H1 (cell line): Measurements from ENCODE around the gene GAB2. TPM values are rescaled to one million over a fixed set of nuclear protein-coding genes. Genes with fewer than 3 reads are reported as not detected.

Experiments used
- CTCF ChIA-PET: fragments of 300-600 bp; sonication (Branson Sonifier 250); formaldehyde crosslinking; loops from one replicate; lab custom pipeline; 2021; ENCODE audit not compliant: partially characterized antibody; lab: Charles Lee
- POLR2A ChIA-PET: fragments of 300-600 bp; sonication (Branson Sonifier 250); formaldehyde crosslinking; loops from one replicate; lab custom pipeline; 2021; ENCODE audit warnings: inconsistent platforms; ENCODE audit not compliant: partially characterized antibody; lab: Charles Lee
- DNase-seq, 2 experiments: peaks; one replicate each; pipeline versions ENCODE4 v3.0.0 to v3.0.0-alpha.2; 2010 to 2022; ENCODE audit warnings: low spot score in 2 of 2, low read depth in 1 of 2, mixed read lengths in 1 of 2
- FAIRE-seq: peaks from 2 replicates; lab custom pipeline; 2011; peaks lifted over from hg19 to GRCh38; lab: Jason Lieb, UNC
- H2AFZ ChIP-seq: 2 replicates; pipeline ENCODE4 v1.8.1; 2012; ENCODE audit warnings: low read length, inconsistent platforms
- H2AK5ac ChIP-seq: 2 replicates; pipeline ENCODE4 v1.6.1; 2013; ENCODE audit warnings: low read depth, low read length
- H2BK120ac ChIP-seq: replicated peaks from 2 replicates; pipeline ENCODE3; 2013; ENCODE audit warnings: low read depth, low read length, inconsistent platforms
- H2BK12ac ChIP-seq: 2 replicates; pipeline ENCODE4 v1.6.1; 2013; ENCODE audit warnings: low read depth, low read length
- H2BK15ac ChIP-seq: 2 replicates; pipeline ENCODE4 v1.6.1; 2013; ENCODE audit warnings: low read length
- H2BK20ac ChIP-seq: 2 replicates; pipeline ENCODE4 v1.6.1; 2013; ENCODE audit warnings: low read length
- H2BK5ac ChIP-seq: 2 replicates; pipeline ENCODE4 v1.6.1; 2013; ENCODE audit warnings: low read depth, low read length
- H3K14ac ChIP-seq: 2 replicates; pipeline ENCODE4 v1.6.1; 2013; ENCODE audit warnings: inconsistent platforms; ENCODE audit not compliant: insufficient read length
- H3K18ac ChIP-seq: 2 replicates; pipeline ENCODE4 v1.6.1; 2013; ENCODE audit warnings: low read length; ENCODE audit errors: extremely low read depth
- H3K23ac ChIP-seq: 2 replicates; pipeline ENCODE4 v1.6.1; 2013; ENCODE audit warnings: inconsistent platforms; ENCODE audit not compliant: insufficient read length
- H3K23me2 ChIP-seq: 2 replicates; pipeline ENCODE4 v1.6.1; 2013; ENCODE audit warnings: low read depth, low read length
- H3K27ac ChIP-seq: 2 replicates; pipeline ENCODE4 v1.6.1; 2011; ENCODE audit warnings: low read depth, low read length, inconsistent platforms
- H3K27me3 ChIP-seq, 4 experiments: replicated peaks in 1 of 4; 1 replicate in 1 of 4; 2 replicates in 3 of 4; pipeline versions ENCODE4 v1.6.1 to v1.8.1; 2011 to 2013; ENCODE audit warnings: low read length in 3 of 4, mild to moderate bottlenecking in 3 of 4, inconsistent platforms in 2 of 4, mixed read lengths in 2 of 4, moderate library complexity in 1 of 4; ENCODE audit not compliant: control insufficient read depth in 3 of 4, insufficient read depth in 3 of 4; ENCODE audit errors: extremely low read depth in 1 of 4
- H3K36me3 ChIP-seq, 4 experiments: 2 replicates each; pipeline versions ENCODE4 v1.6.1 to v1.8.1; 2011 to 2013; ENCODE audit warnings: mild to moderate bottlenecking in 4 of 4, low read length in 3 of 4, moderate library complexity in 2 of 4, control low read depth in 1 of 4, inconsistent platforms in 1 of 4; ENCODE audit not compliant: insufficient read depth in 4 of 4, control insufficient read depth in 2 of 4
- H3K4ac ChIP-seq: replicated peaks from 2 replicates; pipeline ENCODE3; 2013; ENCODE audit warnings: low read length, low read depth, mixed read lengths, inconsistent platforms; ENCODE audit not compliant: insufficient read length
- H3K4me1 ChIP-seq, 4 experiments: replicated peaks in 1 of 4; 1 replicate in 1 of 4; 2 replicates in 3 of 4; pipeline versions ENCODE4 v1.6.1 to v1.8.1; 2011 to 2013; ENCODE audit warnings: low read length in 3 of 4, inconsistent platforms in 2 of 4, mixed read lengths in 1 of 4; ENCODE audit not compliant: insufficient read depth in 4 of 4, control insufficient read depth in 3 of 4
- H3K4me2 ChIP-seq, 2 experiments: 2 replicates each; pipeline versions ENCODE4 v1.6.1 to v1.8.1; 2011 to 2013; ENCODE audit warnings: low read depth in 2 of 2, low read length in 2 of 2, control low read depth in 1 of 2, inconsistent platforms in 1 of 2, mild to moderate bottlenecking in 1 of 2; ENCODE audit not compliant: insufficient read depth in 1 of 2
- H3K4me3 ChIP-seq, 4 experiments: fragments of 200-600, 300-600 bp in 1 of 4; sonication (generic), shearing (Covaris generic), sonication (Bioruptor Twin) in 1 of 4; 2 replicates each; pipeline versions ENCODE4 v1.5.1 to v1.8.1; 2011 to 2016; ENCODE audit warnings: low read length in 4 of 4, low read depth in 3 of 4, control low read depth in 2 of 4, inconsistent platforms in 2 of 4, mild to moderate bottlenecking in 2 of 4, mixed read lengths in 1 of 4, moderate library complexity in 1 of 4; ENCODE audit not compliant: insufficient read depth in 2 of 4; ENCODE audit errors: extremely low read depth in 1 of 4
- H3K56ac ChIP-seq: replicated peaks from 2 replicates; pipeline ENCODE3; 2013; ENCODE audit warnings: low read depth, mild to moderate bottlenecking, mixed read lengths, low read length, inconsistent platforms; ENCODE audit not compliant: insufficient read length
- H3K79me1 ChIP-seq: 2 replicates; pipeline ENCODE4 v1.6.1; 2013; ENCODE audit warnings: low read depth, low read length, control low read depth
- H3K79me2 ChIP-seq, 2 experiments: 2 replicates each; pipeline versions ENCODE4 v1.6.1 to v1.8.1; 2012 to 2013; ENCODE audit warnings: low read length in 2 of 2, mild to moderate bottlenecking in 2 of 2, inconsistent platforms in 1 of 2; ENCODE audit not compliant: insufficient read depth in 2 of 2, control insufficient read depth in 1 of 2
- H3K9ac ChIP-seq, 4 experiments: replicated peaks in 1 of 4; 1 replicate in 1 of 4; 2 replicates in 3 of 4; pipeline versions ENCODE4 v1.6.1 to v1.8.1; 2011 to 2013; ENCODE audit warnings: low read depth in 3 of 4, low read length in 3 of 4, control low read depth in 2 of 4, mild to moderate bottlenecking in 2 of 4, moderate library complexity in 2 of 4, inconsistent platforms in 1 of 4; ENCODE audit errors: extremely low read depth in 1 of 4
- H3K9me3 ChIP-seq, 2 experiments: 2 replicates each; pipeline versions ENCODE4 v1.6.1 to v1.8.1; 2012 to 2013; ENCODE audit warnings: mild to moderate bottlenecking in 2 of 2, moderate library complexity in 2 of 2, control low read depth in 1 of 2, inconsistent platforms in 1 of 2, low read depth in 1 of 2, low read length in 1 of 2, mixed read lengths in 1 of 2; ENCODE audit not compliant: insufficient read depth in 2 of 2
- H4K20me1 ChIP-seq, 2 experiments: replicated peaks in 1 of 2; 2 replicates each; pipeline versions ENCODE3 to v1.8.1; 2011 to 2013; ENCODE audit warnings: inconsistent platforms in 2 of 2, low read length in 2 of 2, mild to moderate bottlenecking in 1 of 2; ENCODE audit not compliant: insufficient read depth in 2 of 2, control insufficient read depth in 1 of 2
- H4K5ac ChIP-seq: 2 replicates; pipeline ENCODE4 v1.6.1; 2013; ENCODE audit warnings: low read length, low read depth, mixed read lengths, inconsistent platforms; ENCODE audit not compliant: insufficient read length
- H4K8ac ChIP-seq: 2 replicates; pipeline ENCODE4 v1.8.0; 2013; ENCODE audit warnings: mild to moderate bottlenecking, moderate library complexity, low read length, inconsistent platforms; ENCODE audit not compliant: insufficient read depth; ENCODE audit errors: extremely low read depth
- H4K91ac ChIP-seq: replicated peaks from 2 replicates; pipeline ENCODE3; 2013; ENCODE audit warnings: low read length, mixed read lengths, inconsistent platforms; ENCODE audit not compliant: insufficient read length
- ASH2L ChIP-seq: fragments of 200-600, 300-600 bp; sonication (generic); IDR thresholded peaks from one replicate; pipeline ENCODE4 v1.7.1; 2017; ENCODE audit warnings: low read length
- BACH1 ChIP-seq: IDR thresholded peaks from 2 replicates; pipeline ENCODE4 v1.6.1; 2012; ENCODE audit warnings: low read length, improper control_type of control experiment
- CREB1 ChIP-seq: IDR thresholded peaks from 2 replicates; pipeline ENCODE4 v1.6.1; 2012; ENCODE audit warnings: inconsistent platforms
- EZH2 ChIP-seq: fragments of 200-600 bp; sonication (generic); IDR thresholded peaks from 2 replicates; pipeline ENCODE4 v1.7.1; 2012; ENCODE audit warnings: low read depth, mild to moderate bottlenecking, moderate library complexity, low read length, inconsistent platforms; ENCODE audit not compliant: severe bottlenecking
- JUN ChIP-seq: IDR thresholded peaks from 2 replicates; pipeline ENCODE4 v1.6.1; 2011; ENCODE audit warnings: low read depth, mild to moderate bottlenecking, improper control_type of control experiment, low read length
- MAFK ChIP-seq: IDR thresholded peaks from 2 replicates; pipeline ENCODE4 v1.6.1; 2012; ENCODE audit warnings: low read depth, mild to moderate bottlenecking, improper control_type of control experiment, low read length
- NRF1 ChIP-seq: IDR thresholded peaks from 2 replicates; pipeline ENCODE4 v1.6.1; 2011; ENCODE audit warnings: mild to moderate bottlenecking, low read depth, low read length, improper control_type of control experiment
- POU5F1 ChIP-seq: IDR thresholded peaks from 2 replicates; pipeline ENCODE4 v1.6.1; 2011; ENCODE audit warnings: low read depth, mild to moderate bottlenecking, low read length, moderate library complexity
- RFX5 ChIP-seq: IDR thresholded peaks from 2 replicates; pipeline ENCODE4 v1.6.1; 2011; ENCODE audit warnings: low read depth, low read length, improper control_type of control experiment, borderline replicate concordance
- RNF2 ChIP-seq: fragments of 200-900, 300-1000 bp; sonication (generic); IDR thresholded peaks from 2 replicates; pipeline ENCODE4 v1.7.1; 2016; ENCODE audit warnings: borderline replicate concordance, low read depth, mild to moderate bottlenecking, antibody characterized with exemption, low read length; ENCODE audit not compliant: poor library complexity, severe bottlenecking; ENCODE audit errors: missing control alignments
- SP2 ChIP-seq: IDR thresholded peaks from 2 replicates; pipeline ENCODE4 v1.6.1; 2012; ENCODE audit warnings: mild to moderate bottlenecking, low read length, inconsistent platforms
- SUZ12 ChIP-seq: fragments of 200-600 bp; sonication (generic); IDR thresholded peaks from 2 replicates; pipeline ENCODE4 v1.6.1; 2012; ENCODE audit warnings: mild to moderate bottlenecking, inconsistent platforms, low read length, moderate library complexity, mixed read lengths
- WGBS, 2 experiments: shearing (Covaris generic) in 1 of 2; methylation state at CpG; one replicate each; pipeline versions ENCODE4 v1.1.6 to v1.1.7; 2013 to 2015; ENCODE audit warnings: low lambda C conversion rate in 2 of 2, mixed read lengths in 2 of 2, inconsistent platforms in 1 of 2, low coverage in 1 of 2, missing lambda C conversion rate in 1 of 2; ENCODE audit not compliant: insufficient replicate concordance in 2 of 2, insufficient coverage in 1 of 2, insufficient read length in 1 of 2; ENCODE audit errors: extremely low coverage in 1 of 2, missing lambda C conversion rate in 1 of 2; 5-methylcytosine and 5-hydroxymethylcytosine counted together
- polyA plus RNA-seq, 7 experiments: library from polyadenylated mRNA; depleted of rRNA in 3 of 7; stranded (reverse) in 5 of 7; unstranded in 2 of 7; fragments of >200 nt in 5 of 7; fragments of 200-250 nt in 2 of 7; gene quantifications; 1 replicate in 5 of 7; 2 replicates in 1 of 7; 4 replicates in 1 of 7; pipeline versions ENCODE4 v1.2.1 to v1.2.3, GENCODE V29; 2011 to 2013; ENCODE audit warnings: missing spikeins in 2 of 7, mixed read lengths in 2 of 7
- total RNA-seq: library from RNA; stranded (reverse); fragmentation: NEBNext Ultra II Directional; extraction: Animal tissue kit (Norgen Biotek cat#: 25700); gene quantifications from 2 replicates; pipeline ENCODE4 v1.2.1, GENCODE V29; 2021
- TF ChIP-seq, protein P1 (sequence below): IDR thresholded peaks from 2 replicates; pipeline ENCODE4 v1.6.1; 2011; ENCODE audit warnings: low read length, improper control_type of control experiment

The GAB2 gene
- total and polyA plus RNA-seq, 2 of the 8 experiments (the other 6 are each of a cell fraction or from before 2014, with no cell fraction given) = 6.3 to 14.0 TPM

- no peak for FAIRE-seq
- CTCF ChIA-PET = interaction anchor here (0.6 to 0.8 kb wide), 2 partner anchors 48 to 135 kb away, joined by 3 to 4 read pairs; no protein-coding TSS in a partner anchor
- no peaks in the 10 kb centered on the region for H3K36me3 ChIP-seq
- TF ChIP-seq CREB1 (no peak), BACH1 (no peak), POU5F1 (no peak), EZH2 (no peak), SUZ12 (no peak), MAFK (no peak), SP2 (no peak), JUN (no peak), ASH2L (no peak), RFX5 (no peak), NRF1 (no peak), RNF2 (no peak)
- TF ChIP-seq, protein P1, sequence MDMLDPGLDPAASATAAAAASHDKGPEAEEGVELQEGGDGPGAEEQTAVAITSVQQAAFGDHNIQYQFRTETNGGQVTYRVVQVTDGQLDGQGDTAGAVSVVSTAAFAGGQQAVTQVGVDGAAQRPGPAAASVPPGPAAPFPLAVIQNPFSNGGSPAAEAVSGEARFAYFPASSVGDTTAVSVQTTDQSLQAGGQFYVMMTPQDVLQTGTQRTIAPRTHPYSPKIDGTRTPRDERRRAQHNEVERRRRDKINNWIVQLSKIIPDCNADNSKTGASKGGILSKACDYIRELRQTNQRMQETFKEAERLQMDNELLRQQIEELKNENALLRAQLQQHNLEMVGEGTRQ = no peak
Measured at GRCh38 chr11:78244546-78245255, 172.9 kb downstream of the GAB2 start.

More at GRCh38 chr11:78244546-78245255, 172.9 kb downstream of the GAB2 start:
- H2BK5ac ChIP-seq = no peak overlapping the region
- WGBS, 2 experiments = 89% methylated on average over 4 of the region's 4 CpGs; no CpG with 5 or more reads in 1 of the 2 experiments
- H3K4me3 ChIP-seq = no peak overlapping the region
- H3K56ac ChIP-seq = no peak overlapping the region
- H4K91ac ChIP-seq = no peak overlapping the region
- H3K9me3 ChIP-seq = no peaks in the 10 kb centered on the region
- H3K14ac ChIP-seq = no peak overlapping the region
- H3K4me2 ChIP-seq = no peak overlapping the region
- no peaks in the 10 kb centered on the region for H3K79me1 ChIP-seq
- no peaks in the 10 kb centered on the region for H4K20me1 ChIP-seq
- DNase-seq = no peak
- POLR2A ChIA-PET = no interaction called here
- H3K23ac ChIP-seq = no peak overlapping the region
- H3K27ac ChIP-seq = no peak overlapping the region
- H2BK12ac ChIP-seq = no peak overlapping the region
- H3K18ac ChIP-seq = no peak overlapping the region
- H4K8ac ChIP-seq = no peak overlapping the region
- no peak overlapping the region for H2AFZ ChIP-seq
- no peak overlapping the region for H3K9ac ChIP-seq
- no peaks in the 10 kb centered on the region for H3K4me1 ChIP-seq
- H2BK15ac ChIP-seq = no peak overlapping the region
- no peaks in the 10 kb centered on the region for H3K23me2 ChIP-seq
- H3K4ac ChIP-seq = no peak overlapping the region
- no peak overlapping the region for H2BK20ac ChIP-seq
- H3K27me3 ChIP-seq = no peaks in the 10 kb centered on the region
- no peak overlapping the region for H2AK5ac ChIP-seq
- H3K79me2 ChIP-seq = no peaks in the 10 kb centered on the region; a peak in 1 of 4 replicates
- H4K5ac ChIP-seq = no peak overlapping the region
- H2BK120ac ChIP-seq = no peak overlapping the region
